Suprapubic skin (tissue), 4 donors: ENCODE results near the gene ZFHX3. TPM values are rescaled to one million over a fixed set of nuclear protein-coding genes. Genes with fewer than 3 reads are reported as not detected.

ENCODE experiments used
- DNase-seq, 2 donors: peaks; one replicate each; pipeline ENCODE4 v3.0.0-alpha.2; 2019; ENCODE audit warnings: low spot score in 2 of 2
- H3K27ac ChIP-seq: fragments of 200-600 bp; sonication (generic); one replicate; pipeline ENCODE4 v1.5.1; 2019
- H3K27me3 ChIP-seq: fragments of 200-600 bp; sonication (generic); one replicate; pipeline ENCODE4 v1.5.1; 2019
- H3K36me3 ChIP-seq: fragments of 200-600 bp; sonication (generic); one replicate; pipeline ENCODE4 v1.5.1; 2019
- H3K4me1 ChIP-seq: fragments of 200-600 bp; sonication (generic); one replicate; pipeline ENCODE4 v1.5.1; 2019
- H3K4me3 ChIP-seq: fragments of 200-600 bp; sonication (generic); one replicate; pipeline ENCODE4 v1.5.1; 2019; ENCODE audit warnings: mild to moderate bottlenecking
- H3K9me3 ChIP-seq: fragments of 200-600 bp; sonication (generic); one replicate; pipeline ENCODE4 v1.5.1; 2019
- EP300 ChIP-seq: sonication (generic); formaldehyde crosslinking; IDR thresholded peaks from one replicate; pipeline ENCODE4 v1.6.1; 2017; ENCODE audit warnings: antibody characterized with exemption
- POLR2A ChIP-seq, 2 donors: fragments of 450-650 bp; IDR thresholded peaks; one replicate each; pipeline ENCODE4 v1.6.1; 2017; ENCODE audit warnings: antibody characterized with exemption in 2 of 2, mild to moderate bottlenecking in 2 of 2, moderate library complexity in 2 of 2
- POLR2AphosphoS5 ChIP-seq, 3 donors: sonication (generic); formaldehyde crosslinking; IDR thresholded peaks; one replicate each; pipeline ENCODE4 v1.6.1; 2017; ENCODE audit warnings: antibody characterized with exemption in 3 of 3
- WGBS: methylation state at CpG from one replicate; pipeline ENCODE4 v1.1.5; 2018; 5-methylcytosine and 5-hydroxymethylcytosine counted together
- total RNA-seq, 4 donors: library from RNA; depleted of rRNA; stranded (reverse); fragments of >200 nt; gene quantifications; one replicate each; pipeline ENCODE4 v1.1.0, GENCODE V29; 2016
- TF ChIP-seq, protein P1 (sequence below), 2 donors: fragments of 200-600 bp in 1 of 2; fragments of 450-650 bp in 1 of 2; sonication (generic) in 1 of 2; IDR thresholded peaks; one replicate each; pipeline ENCODE4 v1.5.1; 2016 to 2019; ENCODE audit warnings: antibody characterized with exemption in 2 of 2, mild to moderate bottlenecking in 1 of 2, moderate library complexity in 1 of 2

Gene ZFHX3
- total RNA-seq, 4 donors from 2014 or later, result 10.4 to 16.1 (median 12.8) TPM

DNA sequence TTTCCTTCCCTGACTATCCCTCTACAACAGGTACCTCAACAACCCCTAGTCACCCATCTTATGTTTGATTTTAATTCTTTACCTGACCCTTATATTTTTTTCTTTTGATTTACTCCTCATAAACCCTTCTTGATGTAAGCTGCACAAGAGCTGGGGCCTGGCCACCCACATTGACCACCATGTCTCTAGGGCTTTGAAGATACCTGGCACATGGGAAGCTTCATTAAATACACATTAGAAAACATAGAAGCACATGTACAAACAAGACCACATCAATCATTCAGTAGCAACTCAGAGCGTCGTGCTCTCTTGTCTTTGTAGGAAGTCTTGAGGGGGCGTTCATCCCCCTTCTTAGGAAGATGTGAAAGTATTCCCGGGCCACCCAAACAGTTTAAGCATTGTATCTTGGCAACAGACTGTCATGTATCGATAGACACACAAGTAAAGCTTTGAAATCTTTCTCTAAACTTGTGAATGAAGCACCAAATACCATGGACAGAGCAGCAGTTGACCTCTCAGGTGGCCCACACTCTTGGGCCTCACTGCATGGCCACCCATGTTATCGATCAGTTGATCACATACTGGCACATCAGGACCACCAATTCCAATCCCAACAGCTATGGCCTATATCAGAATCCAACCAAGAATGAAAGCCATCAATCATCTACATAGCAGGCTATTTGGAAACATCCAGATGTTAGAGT is 183.6 kb downstream of the ZFHX3 start:
- no peak for TF ChIP-seq POLR2AphosphoS5 (IDR thresholded peaks at IDR 0.05)
- TF ChIP-seq, protein P1, sequence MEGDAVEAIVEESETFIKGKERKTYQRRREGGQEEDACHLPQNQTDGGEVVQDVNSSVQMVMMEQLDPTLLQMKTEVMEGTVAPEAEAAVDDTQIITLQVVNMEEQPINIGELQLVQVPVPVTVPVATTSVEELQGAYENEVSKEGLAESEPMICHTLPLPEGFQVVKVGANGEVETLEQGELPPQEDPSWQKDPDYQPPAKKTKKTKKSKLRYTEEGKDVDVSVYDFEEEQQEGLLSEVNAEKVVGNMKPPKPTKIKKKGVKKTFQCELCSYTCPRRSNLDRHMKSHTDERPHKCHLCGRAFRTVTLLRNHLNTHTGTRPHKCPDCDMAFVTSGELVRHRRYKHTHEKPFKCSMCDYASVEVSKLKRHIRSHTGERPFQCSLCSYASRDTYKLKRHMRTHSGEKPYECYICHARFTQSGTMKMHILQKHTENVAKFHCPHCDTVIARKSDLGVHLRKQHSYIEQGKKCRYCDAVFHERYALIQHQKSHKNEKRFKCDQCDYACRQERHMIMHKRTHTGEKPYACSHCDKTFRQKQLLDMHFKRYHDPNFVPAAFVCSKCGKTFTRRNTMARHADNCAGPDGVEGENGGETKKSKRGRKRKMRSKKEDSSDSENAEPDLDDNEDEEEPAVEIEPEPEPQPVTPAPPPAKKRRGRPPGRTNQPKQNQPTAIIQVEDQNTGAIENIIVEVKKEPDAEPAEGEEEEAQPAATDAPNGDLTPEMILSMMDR (IDR thresholded peaks at IDR 0.05), result no peak
- Histone ChIP-seq H3K9me3 (no peaks in the 10 kb centered on the region), H3K27ac (no peak overlapping the region), H3K36me3 (peaks cover 3% of the 10 kb centered on the region), H3K27me3 (no peaks in the 10 kb centered on the region), H3K4me1 (no peaks in the 10 kb centered on the region), H3K4me3 (no peak overlapping the region)
- WGBS, result 81% methylated on average over 6 of the region's 6 CpGs
- no peak for DNase-seq

DNA sequence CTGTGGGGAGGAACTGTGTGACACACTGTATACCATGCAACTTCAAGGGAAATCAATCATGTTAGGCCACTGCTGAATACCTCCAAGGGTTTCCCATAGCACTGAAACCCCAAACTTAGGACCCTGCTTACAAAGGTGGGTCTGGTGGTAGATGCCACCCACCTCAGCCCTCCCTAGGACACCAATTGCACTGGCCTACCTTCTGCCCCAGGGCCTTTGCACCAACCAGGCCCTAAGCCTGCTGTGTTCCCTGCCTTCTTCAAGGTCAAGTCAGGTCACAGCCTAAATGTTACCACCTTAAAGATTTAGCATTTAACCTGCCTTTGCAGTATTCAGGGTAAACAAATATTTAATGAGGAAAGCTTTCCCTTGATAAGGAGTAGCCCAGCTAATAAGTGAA is 185.8 kb downstream of the ZFHX3 start:
- Histone ChIP-seq H3K4me1 (no peaks in the 10 kb centered on the region), H3K4me3 (no peak overlapping the region), H3K27ac (no peak overlapping the region), H3K27me3 (no peaks in the 10 kb centered on the region), H3K36me3 (peaks cover 3% of the 10 kb centered on the region), H3K9me3 (no peaks in the 10 kb centered on the region)
- TF ChIP-seq, protein P1 (IDR thresholded peaks at IDR 0.05), result no peak
- TF ChIP-seq POLR2AphosphoS5 (IDR thresholded peaks at IDR 0.05) (no peak), EP300 (no peak), POLR2A (IDR thresholded peaks at IDR 0.05) (no peak)
- no peak for DNase-seq

DNA sequence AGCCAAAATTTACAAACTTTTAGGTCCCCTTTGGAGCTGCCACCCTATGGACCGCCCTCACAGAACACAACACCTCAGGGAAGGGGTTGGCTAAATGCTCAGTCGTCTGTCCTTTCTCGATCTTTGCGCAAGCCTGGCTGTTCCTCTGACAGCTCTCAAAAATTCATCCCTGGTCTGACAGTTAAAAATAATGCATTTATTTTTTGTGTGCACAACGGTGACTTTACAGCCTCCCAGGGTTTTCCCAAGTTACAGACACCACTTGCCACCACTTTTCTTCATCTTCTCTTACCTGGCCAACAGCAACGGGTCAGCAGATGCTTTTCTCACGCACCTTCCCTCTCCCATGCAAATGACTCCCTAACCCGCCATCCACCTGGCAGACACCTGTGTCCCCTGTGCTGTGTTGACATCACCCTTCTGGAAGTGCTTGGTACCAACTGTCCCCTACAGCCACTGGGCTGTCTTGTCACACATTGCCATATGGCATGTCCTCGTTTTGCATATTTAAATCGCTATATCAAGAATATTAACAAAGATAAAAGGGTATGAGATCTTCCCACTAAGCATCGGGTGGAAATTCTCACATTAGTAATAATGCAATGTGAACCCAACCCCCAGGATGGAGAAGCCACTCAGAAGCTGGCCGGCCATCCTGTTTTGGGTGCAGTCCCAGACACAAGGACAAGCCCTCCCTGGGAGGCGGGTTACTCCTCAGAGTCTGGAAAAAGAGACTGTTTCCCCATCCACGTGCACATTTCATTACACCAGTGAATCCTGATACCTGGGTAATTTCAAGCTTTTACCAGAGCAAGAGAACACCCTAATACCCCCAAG is 187.0 kb downstream of the ZFHX3 start:
- Histone ChIP-seq H3K27me3 (no peaks in the 10 kb centered on the region), H3K4me1 (no peaks in the 10 kb centered on the region), H3K9me3 (no peaks in the 10 kb centered on the region), H3K36me3 (peaks cover 3% of the 10 kb centered on the region), H3K4me3 (no peak overlapping the region), H3K27ac (no peak overlapping the region)
- WGBS, result 79% methylated on average over 14 of the region's 14 CpGs
- TF ChIP-seq EP300 (no peak), POLR2A (IDR thresholded peaks at IDR 0.05) (no peak), POLR2AphosphoS5 (IDR thresholded peaks at IDR 0.05) (no peak)
- TF ChIP-seq, protein P1 (IDR thresholded peaks at IDR 0.05), result no peak
- no peak for DNase-seq

DNA sequence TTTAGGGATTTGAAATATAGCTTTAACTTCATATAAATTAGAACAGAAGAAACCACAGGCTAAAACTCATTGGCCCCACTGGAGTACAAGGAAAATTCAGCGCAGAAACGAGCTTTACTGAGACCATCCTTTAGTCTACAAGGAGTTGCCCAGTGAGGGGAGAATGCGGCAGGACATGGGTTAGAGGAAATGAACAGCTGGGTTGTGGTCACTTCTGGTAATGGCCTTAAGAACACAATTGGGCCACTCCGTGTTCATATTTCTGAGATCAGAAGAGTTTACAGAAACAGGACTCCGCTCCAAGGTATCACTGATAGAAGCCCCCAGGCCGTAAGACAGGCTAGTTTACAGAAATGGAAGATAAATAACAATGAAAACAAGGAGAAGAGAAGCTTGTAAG is 188.3 kb downstream of the ZFHX3 start:
- no peak for DNase-seq
- TF ChIP-seq POLR2A (IDR thresholded peaks at IDR 0.05) (no peak), EP300 (no peak), POLR2AphosphoS5 (IDR thresholded peaks at IDR 0.05) (no peak)
- TF ChIP-seq, protein P1 (IDR thresholded peaks at IDR 0.05), result no peak
- 92% methylated on average over 6 of the region's 6 CpGs for WGBS

More for the DNA sequence above, 188.3 kb downstream of the ZFHX3 start:
- no peak overlapping the region for H3K4me3 ChIP-seq
- no peaks in the 10 kb centered on the region for H3K4me1 ChIP-seq
- H3K9me3 ChIP-seq, result no peaks in the 10 kb centered on the region
- H3K27me3 ChIP-seq, result no peaks in the 10 kb centered on the region
- H3K36me3 ChIP-seq, result no peaks in the 10 kb centered on the region
- H3K27ac ChIP-seq, result no peak overlapping the region
